ENCODE data around the gene SLC39A3.
A peak's percentile ranks its signal among the peaks of the same experiment; 100 is the strongest.
"Not testable (repeated sequence)": the region's sequence is repeated elsewhere in the genome, so short reads cannot be mapped to it uniquely, and the experiment has no call there.

SLC39A3 gene

GRCh38 chr19:2720777-2721569, 18.8 kb downstream of the SLC39A3 start, which contains the start of gene DIRAS1:
TSS of gene DIRAS1 (minus strand) at chr19:2721372. CDS start at chr19:2717806, 3,566 bp downstream.
- no peak for DNase-seq

GRCh38 chr19:2719920-2720776, 19.7 kb downstream of the SLC39A3 start:
- DNase-seq: no peak

- no peak for DNase-seq
Measured at GRCh38 chr19:2719232-2719735, 20.5 kb downstream of the SLC39A3 start.

GRCh38 chr19:2717638-2718541, 21.9 kb downstream of the SLC39A3 start:
- DNase-seq: no peak

GRCh38 chr19:2716722-2717637, 22.8 kb downstream of the SLC39A3 start:
- no peak for DNase-seq

GRCh38 chr19:2716275-2716650, 23.6 kb downstream of the SLC39A3 start:
- DNase-seq: no peak

GRCh38 chr19:2715470-2716274, 24.1 kb downstream of the SLC39A3 start:
- DNase-seq: no peak

GRCh38 chr19:2714531-2715269, 25.1 kb downstream of the SLC39A3 start:
- no peak for DNase-seq

- DNase-seq: not testable (repeated sequence)
Measured at GRCh38 chr19:2714102-2714501, 25.7 kb downstream of the SLC39A3 start.

- not testable (repeated sequence) for DNase-seq
Measured at GRCh38 chr19:2713170-2713569, 26.6 kb downstream of the SLC39A3 start.

GRCh38 chr19:2711875-2712205, 28.0 kb downstream of the SLC39A3 start:
- DNase-seq: no peak

- no peak for DNase-seq
Measured at GRCh38 chr19:2711172-2711874, 28.5 kb downstream of the SLC39A3 start.

GRCh38 chr19:2706251-2706650, 33.6 kb downstream of the SLC39A3 start:
- no peak for DNase-seq

GRCh38 chr19:2703691-2704216, 36.1 kb downstream of the SLC39A3 start:
- DNase-seq: no peak

- no peak for DNase-seq
Measured at GRCh38 chr19:2703077-2703437, 36.8 kb downstream of the SLC39A3 start.

GRCh38 chr19:2702170-2703076, 37.4 kb downstream of the SLC39A3 start, which contains the start of gene GNG7:
TSS of gene GNG7 (minus strand) at chr19:2702694. CDS start at chr19:2520688, 182,006 bp downstream.
- peak; percentile 11 for DNase-seq

GRCh38 chr19:2701361-2702169, 38.3 kb downstream of the SLC39A3 start:
- DNase-seq: no peak
